Tibial artery (tissue), 4 donors: Measurements from ENCODE around the gene RNF149.
"Not testable (repeated sequence)": the region's sequence is repeated elsewhere in the genome, so short reads cannot be mapped to it uniquely, and the experiment has no call there.

ENCODE experiments used
- DNase-seq, 2 donors: peaks; one replicate each; pipeline ENCODE4 v3.0.0-alpha.2; 2019
- H3K27ac ChIP-seq, 2 donors: fragments of 200-600 bp; sonication (generic) in 1 of 2; 1 replicate in 1 of 2; 2 replicates in 1 of 2; pipeline ENCODE4 v1.5.1; 2018 to 2019; ENCODE audit warnings: mild to moderate bottlenecking in 1 of 2
- H3K27me3 ChIP-seq, 2 donors: fragments of 200-600 bp; sonication (generic) in 1 of 2; one replicate each; pipeline versions ENCODE4 v1.5.1 to v1.6.0; 2016 to 2019
- H3K36me3 ChIP-seq, 3 donors: fragments of 200-600 bp; sonication (generic) in 2 of 3; one replicate each; pipeline ENCODE4 v1.5.1; 2016 to 2019; ENCODE audit warnings: mild to moderate bottlenecking in 2 of 3
- H3K4me1 ChIP-seq, 4 donors: fragments of 200-600 bp; sonication (generic) in 2 of 4; 1 replicate in 3 of 4; 2 replicates in 1 of 4; pipeline ENCODE4 v1.5.1; 2016 to 2019
- H3K4me3 ChIP-seq, 2 donors: fragments of 200-600 bp; sonication (generic) in 1 of 2; 1 replicate in 1 of 2; 2 replicates in 1 of 2; pipeline ENCODE4 v1.5.1; 2018 to 2019; ENCODE audit warnings: mild to moderate bottlenecking in 2 of 2
- H3K9me3 ChIP-seq, 3 donors: fragments of 200-600 bp; sonication (generic) in 1 of 3; one replicate each; pipeline ENCODE4 v1.5.1; 2016 to 2019
- intact Hi-C: fragments of 100-400 bp; cut with DNase I; formaldehyde crosslinking; loops from one replicate; pipeline ENCODE4 v1.15.0; 2023; ENCODE audit warnings: low total_unique reads
- TF ChIP-seq, protein P1 (sequence below), 2 experiments: fragments of 200-600 bp in 1 of 2; fragments of 450-650 bp in 1 of 2; IDR thresholded peaks; one replicate each; pipeline ENCODE4 v1.5.1; 2017 to 2019; ENCODE audit warnings: antibody characterized with exemption in 2 of 2, mild to moderate bottlenecking in 1 of 2, moderate library complexity in 1 of 2

RNF149 gene

DNA sequence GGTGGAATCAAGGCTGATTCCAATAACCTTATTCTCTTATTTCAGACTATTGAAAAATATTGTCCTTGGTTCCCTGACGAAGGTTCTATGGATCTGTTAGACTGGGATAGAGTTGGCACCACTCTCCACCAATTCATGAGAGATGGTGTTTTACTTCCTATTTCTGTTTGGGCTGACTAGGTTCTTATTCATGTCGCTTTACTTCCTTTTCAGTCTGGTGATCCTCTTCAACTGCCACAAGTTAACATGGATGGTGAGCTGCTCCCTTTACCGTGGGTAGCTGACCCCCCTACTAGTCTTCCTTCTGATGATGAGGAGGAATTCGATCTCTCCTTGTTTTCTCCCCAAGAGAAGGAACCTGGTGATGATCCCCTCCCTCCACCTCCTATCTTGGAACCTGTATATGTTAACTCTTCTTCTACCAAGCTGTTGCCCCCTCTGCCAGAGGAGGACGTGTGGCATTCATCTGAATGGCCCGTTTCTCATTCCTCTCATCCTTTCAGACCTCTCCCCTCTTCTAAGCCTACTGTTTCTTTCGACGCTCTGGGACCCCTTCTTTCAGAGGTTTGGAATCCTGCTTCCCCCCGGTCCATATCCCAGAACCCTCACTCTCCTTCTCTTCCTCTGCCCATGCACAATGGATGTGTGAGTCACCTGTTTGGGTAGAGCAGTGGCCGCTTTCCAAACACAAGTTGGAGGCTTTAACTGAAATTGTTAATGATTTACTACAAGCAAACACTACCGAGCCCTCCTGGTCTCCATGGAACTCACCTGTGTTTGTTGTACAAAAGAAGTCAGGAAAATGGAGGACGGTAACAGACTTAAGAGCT lies 69.4 kb downstream of the RNF149 start:
- Histone ChIP-seq H3K36me3 (no peaks in the 10 kb centered on the region), H3K9me3 (no peaks in the 10 kb centered on the region), H3K4me3 (no peak overlapping the region), H3K27me3 (no peaks in the 10 kb centered on the region), H3K27ac (no peak overlapping the region), H3K4me1 (no peaks in the 10 kb centered on the region)
- TF ChIP-seq, protein P1, sequence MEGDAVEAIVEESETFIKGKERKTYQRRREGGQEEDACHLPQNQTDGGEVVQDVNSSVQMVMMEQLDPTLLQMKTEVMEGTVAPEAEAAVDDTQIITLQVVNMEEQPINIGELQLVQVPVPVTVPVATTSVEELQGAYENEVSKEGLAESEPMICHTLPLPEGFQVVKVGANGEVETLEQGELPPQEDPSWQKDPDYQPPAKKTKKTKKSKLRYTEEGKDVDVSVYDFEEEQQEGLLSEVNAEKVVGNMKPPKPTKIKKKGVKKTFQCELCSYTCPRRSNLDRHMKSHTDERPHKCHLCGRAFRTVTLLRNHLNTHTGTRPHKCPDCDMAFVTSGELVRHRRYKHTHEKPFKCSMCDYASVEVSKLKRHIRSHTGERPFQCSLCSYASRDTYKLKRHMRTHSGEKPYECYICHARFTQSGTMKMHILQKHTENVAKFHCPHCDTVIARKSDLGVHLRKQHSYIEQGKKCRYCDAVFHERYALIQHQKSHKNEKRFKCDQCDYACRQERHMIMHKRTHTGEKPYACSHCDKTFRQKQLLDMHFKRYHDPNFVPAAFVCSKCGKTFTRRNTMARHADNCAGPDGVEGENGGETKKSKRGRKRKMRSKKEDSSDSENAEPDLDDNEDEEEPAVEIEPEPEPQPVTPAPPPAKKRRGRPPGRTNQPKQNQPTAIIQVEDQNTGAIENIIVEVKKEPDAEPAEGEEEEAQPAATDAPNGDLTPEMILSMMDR (IDR thresholded peaks at IDR 0.05) = no peak
- intact Hi-C loops = no loop called here
- DNase-seq = no peak

DNA sequence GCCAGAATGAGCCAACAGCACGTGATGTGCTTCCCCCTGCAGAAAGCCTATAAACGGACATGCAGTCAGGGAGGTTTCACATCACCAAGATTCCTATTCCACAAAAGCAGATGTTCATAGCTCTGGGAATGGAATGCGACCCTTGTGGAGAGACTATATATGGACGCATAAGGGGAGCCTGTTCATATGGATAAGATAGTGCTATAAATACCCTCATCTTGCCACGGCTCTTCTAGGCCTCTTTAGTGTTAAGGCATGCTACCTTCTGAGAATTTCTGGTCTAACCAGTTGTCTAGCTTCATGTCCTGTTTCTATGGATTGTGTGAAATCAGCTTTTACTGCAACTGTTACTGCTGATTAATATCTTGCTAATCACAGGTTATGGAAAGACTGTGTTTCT lies 70.6 kb downstream of the RNF149 start:
- H3K36me3 ChIP-seq, DNase-seq, H3K9me3 ChIP-seq, H3K4me3 ChIP-seq, H3K27ac ChIP-seq, H3K4me1 ChIP-seq, H3K27me3 ChIP-seq, intact Hi-C loops: not testable (repeated sequence)

DNA sequence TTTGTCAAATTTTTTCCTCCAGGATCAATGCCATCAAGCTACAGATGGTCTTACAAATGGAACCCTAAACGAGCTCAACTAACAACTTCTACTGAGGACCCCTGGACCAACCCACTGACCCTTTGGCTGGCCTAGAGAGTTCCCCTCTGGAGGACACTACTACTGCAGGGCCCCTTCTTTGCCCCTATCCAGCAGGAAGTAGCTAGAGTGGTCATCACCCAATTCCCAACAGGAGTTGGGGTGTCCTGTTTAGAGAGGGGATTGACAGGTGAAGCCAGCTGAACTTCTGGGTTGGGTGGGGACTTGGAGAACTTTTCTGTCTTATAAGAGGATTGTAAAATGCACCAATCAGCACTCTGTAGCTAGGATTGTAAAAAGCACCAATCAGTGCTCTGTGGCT lies 72.5 kb downstream of the RNF149 start:
- H3K27ac ChIP-seq, H3K4me3 ChIP-seq, H3K36me3 ChIP-seq, H3K27me3 ChIP-seq, intact Hi-C loops, DNase-seq, H3K4me1 ChIP-seq, H3K9me3 ChIP-seq: not testable (repeated sequence)

DNA sequence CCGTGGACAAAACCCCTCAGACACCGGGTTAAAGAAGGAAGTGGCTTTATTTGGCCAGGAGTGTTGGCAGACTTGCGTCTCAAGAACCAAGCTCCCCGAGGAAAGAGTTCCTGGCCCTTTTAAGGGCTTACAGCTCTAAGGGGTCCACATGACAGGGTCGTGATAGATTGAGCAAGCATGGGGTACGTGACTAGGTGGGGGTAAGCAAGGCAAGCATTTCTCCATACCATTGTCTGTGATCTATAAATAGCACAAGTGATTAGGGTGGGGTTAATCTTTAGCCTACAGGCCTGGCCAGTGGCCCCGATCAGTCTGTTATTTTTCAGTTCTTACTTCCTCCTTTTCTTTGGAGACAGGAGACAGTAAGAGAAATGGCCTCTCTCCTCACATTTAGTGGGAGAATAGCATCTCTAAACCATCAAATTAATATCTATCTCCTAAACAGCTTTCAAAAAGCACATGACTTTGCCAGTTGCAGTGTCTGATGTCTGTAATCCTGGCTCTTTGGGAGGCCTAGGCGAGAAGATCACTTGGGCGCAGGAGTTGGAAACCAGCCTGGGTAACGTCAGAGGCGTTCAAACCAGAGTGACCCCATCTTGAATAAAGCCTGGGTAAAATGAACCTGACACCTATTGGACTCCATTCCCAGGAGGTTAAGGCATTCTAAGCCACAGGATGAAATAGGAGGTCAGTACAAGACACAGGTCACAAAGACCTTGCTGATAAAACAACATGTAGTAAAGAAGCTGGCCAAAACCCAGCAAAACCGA lies 74.1 kb downstream of the RNF149 start:
- H3K9me3 ChIP-seq = no peaks in the 10 kb centered on the region
- intact Hi-C loops = no loop called here
- no peak for DNase-seq
- H3K27me3 ChIP-seq = no peaks in the 10 kb centered on the region
- no peaks in the 10 kb centered on the region for H3K36me3 ChIP-seq
- H3K4me1 ChIP-seq = no peaks in the 10 kb centered on the region
- H3K4me3 ChIP-seq = no peak overlapping the region
- TF ChIP-seq, protein P1 (IDR thresholded peaks at IDR 0.05) = no peak
- no peak overlapping the region for H3K27ac ChIP-seq

DNA sequence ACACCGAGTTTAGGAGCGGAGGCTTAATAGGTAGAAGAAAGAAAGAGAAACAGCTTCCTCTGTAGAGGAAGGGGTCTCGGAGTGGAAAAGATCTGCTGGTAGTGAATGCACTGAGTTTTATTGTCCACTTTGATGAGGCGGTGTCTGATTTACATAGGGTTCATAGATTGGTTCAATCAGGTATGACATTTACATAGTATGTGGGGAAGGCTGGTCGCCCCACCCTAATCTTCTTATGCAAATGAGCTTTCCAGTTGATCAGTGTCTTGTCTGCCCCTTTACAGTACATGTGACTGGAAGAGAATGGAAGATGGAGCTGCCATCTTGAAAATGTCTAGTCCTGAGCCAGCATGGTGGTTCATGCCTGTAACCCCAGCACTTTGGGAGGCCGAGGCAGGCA lies 75.7 kb downstream of the RNF149 start:
- Histone ChIP-seq H3K27ac (no peak overlapping the region), H3K9me3 (no peaks in the 10 kb centered on the region), H3K36me3 (no peaks in the 10 kb centered on the region), H3K4me3 (no peak overlapping the region), H3K4me1 (no peaks in the 10 kb centered on the region), H3K27me3 (no peaks in the 10 kb centered on the region)
- no peak for DNase-seq
- TF ChIP-seq, protein P1 (IDR thresholded peaks at IDR 0.05) = no peak
- intact Hi-C loops = no loop called here

DNA sequence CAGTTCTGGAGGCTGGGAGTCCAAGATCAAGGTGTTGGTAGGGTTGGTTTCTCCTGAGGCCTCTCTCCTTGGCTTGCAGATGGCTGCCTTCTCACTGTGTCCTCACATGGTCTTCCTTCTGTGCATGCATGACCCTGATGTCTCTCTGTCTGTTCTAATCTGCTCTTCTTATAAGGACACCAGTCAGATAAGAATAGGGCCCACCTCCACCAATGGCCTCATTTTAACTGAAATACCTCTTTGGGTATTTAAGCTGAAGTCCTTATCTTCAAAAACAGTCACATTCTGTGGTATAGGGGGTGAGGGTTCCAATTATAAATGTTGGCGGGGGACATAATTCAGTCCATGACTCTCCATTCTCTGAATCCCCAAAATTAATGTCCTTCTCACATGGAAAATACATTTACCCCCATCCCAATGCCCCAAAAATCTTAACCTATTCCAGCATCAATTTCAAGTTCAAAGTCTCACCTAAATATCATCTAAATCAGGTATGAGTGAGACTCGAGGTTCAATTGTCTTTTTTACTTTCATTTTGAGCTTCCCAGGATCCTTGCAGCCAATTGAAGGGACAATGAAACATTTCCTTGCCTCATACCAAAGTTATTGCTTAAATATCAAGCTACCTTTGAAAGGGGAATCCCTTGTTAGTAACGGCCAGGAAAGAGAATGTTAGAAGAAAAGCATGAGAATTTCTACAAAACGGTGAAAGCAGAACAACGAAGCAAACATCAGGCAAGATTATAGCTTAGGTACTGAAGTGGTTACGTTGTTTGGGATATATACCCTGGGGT lies 76.4 kb downstream of the RNF149 start:
- Histone ChIP-seq H3K9me3 (no peaks in the 10 kb centered on the region), H3K27me3 (no peaks in the 10 kb centered on the region), H3K4me3 (no peak overlapping the region), H3K36me3 (no peaks in the 10 kb centered on the region), H3K27ac (no peak overlapping the region), H3K4me1 (no peaks in the 10 kb centered on the region)
- TF ChIP-seq, protein P1 (IDR thresholded peaks at IDR 0.05) = no peak
- intact Hi-C loops = no loop called here
- DNase-seq = no peak
